ENCODE data around the gene CERS3.

Gene CERS3

GRCh38 chr15:100517846-100518245, 10.9 kb downstream of the CERS3 start:
- Histone ChIP-seq H4K20me1 (ENCODE audit: insufficient read depth, low read length, poor library complexity, severe bottlenecking) (no peaks in the 10 kb centered on the region), H3K36me3 (ENCODE audit: insufficient read depth, low read length) (no peaks in the 10 kb centered on the region), H3K79me2 (ENCODE audit: insufficient read depth, low read length) (no peaks in the 10 kb centered on the region), H2AFZ (ENCODE audit: low read length) (no peak overlapping the region), H3K4me2 (ENCODE audit: low read depth, low read length, poor library complexity, severe bottlenecking) (no peak overlapping the region), H3K9ac (ENCODE audit: low read depth, low read length, poor library complexity, severe bottlenecking) (no peak overlapping the region), H3K9me2 (replicated peaks; ENCODE audit: low read depth, low read length) (no peaks in the 10 kb centered on the region), H3F3A (ENCODE audit: low read depth) (no peaks in the 10 kb centered on the region), H3K27me3 (ENCODE audit: insufficient read depth, low read length, poor library complexity, severe bottlenecking) (no peaks in the 10 kb centered on the region), H3K4me3 (ENCODE audit: low read length, poor library complexity, severe bottlenecking) (no peak overlapping the region), H3K4me1 (ENCODE audit: insufficient read depth, low read length, poor library complexity, severe bottlenecking) (peaks cover 19% of the 10 kb centered on the region), H3K9me3 (ENCODE audit: insufficient read depth, low read depth, low read length) (no peaks in the 10 kb centered on the region)
- TF ChIP-seq EZH2phosphoT487 (IDR thresholded peaks at IDR 0.05; ENCODE audit: borderline replicate concordance), result no peak
- TF ChIP-seq CTCF (conservative IDR thresholded peaks at IDR 0.05; ENCODE audit: low read length), result no peak

- Histone ChIP-seq H3K9me3 (ENCODE audit: insufficient read depth, low read depth, low read length) (no peaks in the 10 kb centered on the region), H3K9me2 (replicated peaks; ENCODE audit: low read depth, low read length) (no peaks in the 10 kb centered on the region), H3K4me1 (ENCODE audit: insufficient read depth, low read length, poor library complexity, severe bottlenecking) (peaks cover 19% of the 10 kb centered on the region), H3K79me2 (ENCODE audit: insufficient read depth, low read length) (no peaks in the 10 kb centered on the region), H3K27me3 (ENCODE audit: insufficient read depth, low read length, poor library complexity, severe bottlenecking) (no peaks in the 10 kb centered on the region), H4K20me1 (ENCODE audit: insufficient read depth, low read length, poor library complexity, severe bottlenecking) (no peaks in the 10 kb centered on the region), H3F3A (ENCODE audit: low read depth) (no peaks in the 10 kb centered on the region), H2AFZ (ENCODE audit: low read length) (no peak overlapping the region), H3K9ac (ENCODE audit: low read depth, low read length, poor library complexity, severe bottlenecking) (no peak overlapping the region), H3K4me2 (ENCODE audit: low read depth, low read length, poor library complexity, severe bottlenecking) (no peak overlapping the region), H3K4me3 (ENCODE audit: low read length, poor library complexity, severe bottlenecking) (no peak overlapping the region), H3K36me3 (ENCODE audit: insufficient read depth, low read length) (no peaks in the 10 kb centered on the region)
- TF ChIP-seq EZH2phosphoT487 (IDR thresholded peaks at IDR 0.05; ENCODE audit: borderline replicate concordance) (no peak), CTCF (conservative IDR thresholded peaks at IDR 0.05; ENCODE audit: low read length) (no peak)
Observed at GRCh38 chr15:100516643-100517512, 11.9 kb downstream of the CERS3 start.

- Histone ChIP-seq H4K20me1 (ENCODE audit: insufficient read depth, low read length, poor library complexity, severe bottlenecking) (no peaks in the 10 kb centered on the region), H3K9me3 (ENCODE audit: insufficient read depth, low read depth, low read length) (no peaks in the 10 kb centered on the region), H3K4me2 (ENCODE audit: low read depth, low read length, poor library complexity, severe bottlenecking) (no peak overlapping the region), H3K4me1 (ENCODE audit: insufficient read depth, low read length, poor library complexity, severe bottlenecking) (peaks cover 12% of the 10 kb centered on the region), H3F3A (ENCODE audit: low read depth) (no peaks in the 10 kb centered on the region), H3K4me3 (ENCODE audit: low read length, poor library complexity, severe bottlenecking) (no peak overlapping the region), H3K27me3 (ENCODE audit: insufficient read depth, low read length, poor library complexity, severe bottlenecking) (no peaks in the 10 kb centered on the region), H2AFZ (ENCODE audit: low read length) (no peak overlapping the region), H3K9ac (ENCODE audit: low read depth, low read length, poor library complexity, severe bottlenecking) (no peak overlapping the region), H3K79me2 (ENCODE audit: insufficient read depth, low read length) (no peaks in the 10 kb centered on the region), H3K36me3 (ENCODE audit: insufficient read depth, low read length) (no peaks in the 10 kb centered on the region), H3K9me2 (replicated peaks; ENCODE audit: low read depth, low read length) (no peaks in the 10 kb centered on the region)
- TF ChIP-seq CTCF (conservative IDR thresholded peaks at IDR 0.05; ENCODE audit: low read length), result no peak
- no peak for TF ChIP-seq EZH2phosphoT487 (IDR thresholded peaks at IDR 0.05; ENCODE audit: borderline replicate concordance)
Observed at GRCh38 chr15:100515758-100516157, 13.0 kb downstream of the CERS3 start.
